ENCODE results near the gene ARHGAP22. TPM values are rescaled to one million over a fixed set of nuclear protein-coding genes. Genes with fewer than 3 reads are reported as not detected.

ARHGAP22 gene
- total and polyA plus RNA-seq, 2 experiments from 2014 or later = 4.8 to 10.7 TPM

GRCh38 chr10:48638158-48638557 lies 33.3 kb upstream of the ARHGAP22 start:
- H3K9me3 Mint-ChIP-seq = peaks cover 17% of the 10 kb centered on the region
- Histone ChIP-seq H3K27ac (ENCODE audit: low read depth) (no peak overlapping the region), H3K9me2 (ENCODE audit: insufficient read depth) (no peaks in the 10 kb centered on the region), H3K79me2 (replicated peaks; ENCODE audit: insufficient read depth) (no peaks in the 10 kb centered on the region), H3K36me3 (ENCODE audit: insufficient read depth) (no peaks in the 10 kb centered on the region), H3K4me1 (ENCODE audit: insufficient read depth) (no peaks in the 10 kb centered on the region), H4K20me1 (replicated peaks; ENCODE audit: insufficient read depth) (no peaks in the 10 kb centered on the region), H3F3A (replicated peaks; ENCODE audit: low read depth) (no peaks in the 10 kb centered on the region), H3K27me3 (ENCODE audit: insufficient read depth) (no peaks in the 10 kb centered on the region), H3K4me2 (no peak overlapping the region), H3K4me3 (no peak overlapping the region), H2AFZ (no peak overlapping the region)
- H3K36me3 Mint-ChIP-seq (ENCODE audit: low read depth) = no peaks in the 10 kb centered on the region
- no peak for DNase-seq (ENCODE audit: low spot score)
- peaks cover 3% of the 10 kb centered on the region for H3K27me3 Mint-ChIP-seq (ENCODE audit: insufficient read depth, low read depth, poor library complexity)
- no peak for ATAC-seq
- H3K27ac Mint-ChIP-seq = no peak overlapping the region
- no peak overlapping the region for H3K4me3 Mint-ChIP-seq
- H3K4me1 Mint-ChIP-seq = no peaks in the 10 kb centered on the region; the same call in 2 of the 3 replicates
- TF ChIP-seq ZNF462 (CRISPR knock-in tag; IDR thresholded peaks at IDR 0.05) (no peak), CREB1 (CRISPR knock-in tag; IDR thresholded peaks at IDR 0.05; ENCODE audit: low read depth) (no peak), EZH2 (IDR thresholded peaks at IDR 0.05; ENCODE audit: low read depth, unreplicated experiment) (no peak), EZH2phosphoT487 (IDR thresholded peaks at IDR 0.05; ENCODE audit: unreplicated experiment) (no peak), STAT1 (IDR thresholded peaks at IDR 0.05; ENCODE audit: unreplicated experiment) (no peak), ZNF331 (CRISPR knock-in tag; IDR thresholded peaks at IDR 0.05; ENCODE audit: low read depth) (no peak), REST (IDR thresholded peaks at IDR 0.05; ENCODE audit: unreplicated experiment) (no peak), JUNB (IDR thresholded peaks at IDR 0.05; ENCODE audit: unreplicated experiment) (no peak), ZNF114 (CRISPR knock-in tag; IDR thresholded peaks at IDR 0.05) (no peak), CTCF (conservative IDR thresholded peaks at IDR 0.05; ENCODE audit: low read depth in 2 of 2) (no peak), NANOG (IDR thresholded peaks at IDR 0.05; ENCODE audit: borderline replicate concordance) (no peak)
- TF ChIP-seq, protein P1, sequence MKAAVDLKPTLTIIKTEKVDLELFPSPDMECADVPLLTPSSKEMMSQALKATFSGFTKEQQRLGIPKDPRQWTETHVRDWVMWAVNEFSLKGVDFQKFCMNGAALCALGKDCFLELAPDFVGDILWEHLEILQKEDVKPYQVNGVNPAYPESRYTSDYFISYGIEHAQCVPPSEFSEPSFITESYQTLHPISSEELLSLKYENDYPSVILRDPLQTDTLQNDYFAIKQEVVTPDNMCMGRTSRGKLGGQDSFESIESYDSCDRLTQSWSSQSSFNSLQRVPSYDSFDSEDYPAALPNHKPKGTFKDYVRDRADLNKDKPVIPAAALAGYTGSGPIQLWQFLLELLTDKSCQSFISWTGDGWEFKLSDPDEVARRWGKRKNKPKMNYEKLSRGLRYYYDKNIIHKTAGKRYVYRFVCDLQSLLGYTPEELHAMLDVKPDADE (IDR thresholded peaks at IDR 0.05) = no peak

Measured in GM23338 (cell line).